Glutamatergic neuron (in vitro differentiated cells): ENCODE measurements around the gene CERS1. TPM values are rescaled to one million over a fixed set of nuclear protein-coding genes. Genes with fewer than 3 reads are reported as not detected.

Experiments used
- DNase-seq: peaks from one replicate; pipeline ENCODE4 v3.0.0; 2022
- H3K27ac Mint-ChIP-seq: one replicate; pipeline ENCODE4 v1.8.0; 2020; ENCODE audit warnings: mild to moderate bottlenecking, mixed read lengths, inconsistent platforms; ENCODE audit not compliant: unreplicated experiment
- H3K27me3 Mint-ChIP-seq: one replicate; pipeline ENCODE4 v1.8.0; 2020; ENCODE audit warnings: mild to moderate bottlenecking, moderate library complexity, mixed read lengths, inconsistent platforms; ENCODE audit not compliant: unreplicated experiment
- H3K36me3 Mint-ChIP-seq: one replicate; pipeline ENCODE4 v1.8.0; 2020; ENCODE audit warnings: mild to moderate bottlenecking, mixed read lengths, inconsistent platforms; ENCODE audit not compliant: unreplicated experiment
- H3K4me1 Mint-ChIP-seq: one replicate; pipeline ENCODE4 v1.8.0; 2020; ENCODE audit warnings: mild to moderate bottlenecking, low read depth, mixed read lengths, inconsistent platforms; ENCODE audit not compliant: unreplicated experiment
- H3K4me3 Mint-ChIP-seq: one replicate; pipeline ENCODE4 v1.8.0; 2020; ENCODE audit warnings: mild to moderate bottlenecking, mixed read lengths, inconsistent platforms; ENCODE audit not compliant: unreplicated experiment
- H3K9me3 Mint-ChIP-seq: one replicate; pipeline ENCODE4 v1.8.0; 2020; ENCODE audit warnings: mild to moderate bottlenecking, moderate library complexity, mixed read lengths, inconsistent platforms; ENCODE audit not compliant: unreplicated experiment
- CTCF ChIP-seq: fragments of 200-600 bp; sonication (generic); IDR thresholded peaks from one replicate; pipeline ENCODE4 v1.5.0; 2021; ENCODE audit not compliant: partially characterized antibody, unreplicated experiment
- total RNA-seq: library from RNA; stranded (reverse); fragmentation: NEBNext Ultra II Directional; extraction: Animal tissue kit (Norgen Biotek cat#: 25700); gene quantifications from one replicate; pipeline ENCODE4 v1.2.1, GENCODE V29; 2021; ENCODE audit not compliant: unreplicated experiment

Gene CERS1
- total RNA-seq, 1 donor from 2014 or later = 15.3 TPM

- no peak for DNase-seq
- Mint-ChIP-seq H3K4me1 (peaks cover 1% of the 10 kb centered on the region), H3K9me3 (peaks cover 11% of the 10 kb centered on the region), H3K27ac (no peak overlapping the region), H3K4me3 (no peak overlapping the region), H3K27me3 (peaks cover 6% of the 10 kb centered on the region), H3K36me3 (no peaks in the 10 kb centered on the region)
- TF ChIP-seq CTCF = no peak
These were observed 30.6 kb downstream of the CERS1 start for GRCh38 chr19:18865106-18865972.

GRCh38 chr19:18863843-18864362 lies 32.1 kb downstream of the CERS1 start:
- H3K9me3 Mint-ChIP-seq = peaks cover 11% of the 10 kb centered on the region
- H3K4me1 Mint-ChIP-seq = peaks cover 1% of the 10 kb centered on the region
- no peak overlapping the region for H3K4me3 Mint-ChIP-seq
- DNase-seq = no peak
- H3K27me3 Mint-ChIP-seq = peaks cover 6% of the 10 kb centered on the region
- H3K27ac Mint-ChIP-seq = no peak overlapping the region
- no peak for TF ChIP-seq CTCF
- no peaks in the 10 kb centered on the region for H3K36me3 Mint-ChIP-seq

- Mint-ChIP-seq H3K4me1 (peaks cover 1% of the 10 kb centered on the region), H3K27me3 (peaks cover 4% of the 10 kb centered on the region), H3K36me3 (no peaks in the 10 kb centered on the region), H3K9me3 (peaks cover 10% of the 10 kb centered on the region), H3K4me3 (no peak overlapping the region), H3K27ac (no peak overlapping the region)
- no peak for TF ChIP-seq CTCF
- no peak for DNase-seq
These were observed 32.7 kb downstream of the CERS1 start for GRCh38 chr19:18862976-18863842.

GRCh38 chr19:18861917-18862316 lies 34.0 kb downstream of the CERS1 start:
- no peaks in the 10 kb centered on the region for H3K27me3 Mint-ChIP-seq
- H3K36me3 Mint-ChIP-seq = no peaks in the 10 kb centered on the region
- H3K27ac Mint-ChIP-seq = no peak overlapping the region
- H3K4me1 Mint-ChIP-seq = peaks cover 1% of the 10 kb centered on the region
- no peak overlapping the region for H3K4me3 Mint-ChIP-seq
- peaks cover 7% of the 10 kb centered on the region for H3K9me3 Mint-ChIP-seq
- DNase-seq = no peak
- TF ChIP-seq CTCF = no peak

GRCh38 chr19:18861235-18861634 lies 34.7 kb downstream of the CERS1 start:
- no peak for TF ChIP-seq CTCF
- Mint-ChIP-seq H3K4me1 (peaks cover 1% of the 10 kb centered on the region), H3K27ac (no peak overlapping the region), H3K4me3 (no peak overlapping the region), H3K9me3 (peaks cover 5% of the 10 kb centered on the region), H3K36me3 (no peaks in the 10 kb centered on the region), H3K27me3 (no peaks in the 10 kb centered on the region)
- no peak for DNase-seq
